Upper lobe of left lung (tissue), 4 donors: ENCODE results near the gene SPAG16.

Experiments
- CTCF ChIP-seq, 6 experiments: fragments of 450-650 bp in 4 of 6; fragments of 200-600 bp in 2 of 6; sonication (generic) in 2 of 6; IDR thresholded peaks; one replicate each; pipeline ENCODE4 v1.5.1; 2016 to 2019; ENCODE audit warnings: antibody characterized with exemption in 6 of 6
- POLR2A ChIP-seq, 4 donors: fragments of 450-650 bp; IDR thresholded peaks; one replicate each; pipeline ENCODE4 v1.5.1; 2016 to 2017; ENCODE audit warnings: antibody characterized with exemption in 4 of 4, mild to moderate bottlenecking in 2 of 4

- TF ChIP-seq CTCF (IDR thresholded peaks at IDR 0.05): no peak
- TF ChIP-seq POLR2A (IDR thresholded peaks at IDR 0.05): no peak
These were observed 412.2 kb downstream of the SPAG16 start for GRCh38 chr2:213696442-213696841.
